C4-2B (cell line): ENCODE measurements around the gene FYB2.

Source experiments
- ZFX ChIP-seq: fragments of 450-650 bp; IDR thresholded peaks from 2 replicates; pipeline ENCODE4 v1.6.1; 2017
- TF ChIP-seq, protein P1 (sequence below): fragments of 450-650 bp; conservative IDR thresholded peaks from 2 replicates; pipeline ENCODE4 v1.5.1; 2017; ENCODE audit warnings: mild to moderate bottlenecking

- TF ChIP-seq, protein P1, sequence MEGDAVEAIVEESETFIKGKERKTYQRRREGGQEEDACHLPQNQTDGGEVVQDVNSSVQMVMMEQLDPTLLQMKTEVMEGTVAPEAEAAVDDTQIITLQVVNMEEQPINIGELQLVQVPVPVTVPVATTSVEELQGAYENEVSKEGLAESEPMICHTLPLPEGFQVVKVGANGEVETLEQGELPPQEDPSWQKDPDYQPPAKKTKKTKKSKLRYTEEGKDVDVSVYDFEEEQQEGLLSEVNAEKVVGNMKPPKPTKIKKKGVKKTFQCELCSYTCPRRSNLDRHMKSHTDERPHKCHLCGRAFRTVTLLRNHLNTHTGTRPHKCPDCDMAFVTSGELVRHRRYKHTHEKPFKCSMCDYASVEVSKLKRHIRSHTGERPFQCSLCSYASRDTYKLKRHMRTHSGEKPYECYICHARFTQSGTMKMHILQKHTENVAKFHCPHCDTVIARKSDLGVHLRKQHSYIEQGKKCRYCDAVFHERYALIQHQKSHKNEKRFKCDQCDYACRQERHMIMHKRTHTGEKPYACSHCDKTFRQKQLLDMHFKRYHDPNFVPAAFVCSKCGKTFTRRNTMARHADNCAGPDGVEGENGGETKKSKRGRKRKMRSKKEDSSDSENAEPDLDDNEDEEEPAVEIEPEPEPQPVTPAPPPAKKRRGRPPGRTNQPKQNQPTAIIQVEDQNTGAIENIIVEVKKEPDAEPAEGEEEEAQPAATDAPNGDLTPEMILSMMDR = no peak
- no peak for TF ChIP-seq ZFX
Measured at GRCh38 chr1:56863265-56863992, 44.2 kb upstream of the FYB2 start.
